GM18526 (cell line): ENCODE results near the gene MARCKS.

Experiments used
- POLR2A ChIP-seq: IDR thresholded peaks from 3 replicates; pipeline ENCODE4 v1.6.1; 2011; ENCODE audit not compliant: insufficient read length; ENCODE audit errors: extremely low read depth

Gene MARCKS

DNA sequence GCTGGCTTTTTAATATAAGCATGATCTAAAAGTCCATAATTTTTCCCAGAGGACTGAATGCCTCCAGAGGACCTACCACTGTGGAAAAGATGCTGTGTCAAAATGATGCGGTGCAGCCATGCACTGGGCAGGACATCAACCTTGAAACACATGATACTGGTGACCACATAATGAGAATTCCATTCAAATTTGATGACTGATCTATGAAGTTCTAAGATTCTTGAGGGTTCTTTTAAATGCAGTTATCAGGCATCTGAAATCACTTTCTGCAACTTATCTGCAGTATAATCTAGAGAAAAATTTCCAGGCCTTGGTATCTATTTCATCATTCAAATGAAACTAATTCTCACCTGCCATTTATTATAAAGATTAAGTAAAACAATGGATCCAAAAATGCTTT, 15.0 kb upstream of the MARCKS start:
- no peak for TF ChIP-seq POLR2A

DNA sequence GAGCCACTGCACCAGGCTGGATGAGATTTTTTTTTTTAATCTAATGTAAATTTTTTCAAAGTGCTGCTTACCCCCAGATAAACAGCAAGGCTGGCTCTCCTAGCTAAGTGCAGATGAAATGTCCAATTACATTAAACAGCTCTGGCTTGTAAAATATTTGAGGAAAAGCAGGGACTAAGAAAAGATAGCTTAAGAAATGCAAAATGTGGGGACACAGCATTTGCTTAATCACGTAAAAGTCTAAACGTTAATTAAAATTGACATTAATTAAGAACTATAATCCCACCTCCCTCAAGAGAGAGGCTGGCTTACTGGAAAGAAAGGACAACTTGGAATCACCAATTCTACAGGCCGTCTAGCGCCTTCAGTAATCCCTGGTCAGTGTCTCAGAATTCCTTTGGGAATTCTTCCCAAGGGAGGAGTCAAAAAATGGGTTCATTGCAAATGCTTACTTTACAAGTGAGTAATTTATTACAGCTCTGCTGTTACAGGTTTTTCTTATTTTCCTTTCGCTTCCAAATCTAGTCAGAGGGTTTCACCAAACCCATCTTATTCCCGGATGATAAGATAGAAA, 13.6 kb upstream of the MARCKS start:
- no peak for TF ChIP-seq POLR2A

- no peak for TF ChIP-seq POLR2A
Observed at GRCh38 chr6:113846577-113846976, 10.6 kb upstream of the MARCKS start.

- TF ChIP-seq POLR2A, result no peak
Observed at GRCh38 chr6:113847447-113847846, 9.7 kb upstream of the MARCKS start.

GRCh38 chr6:113848280-113848679, 8.9 kb upstream of the MARCKS start:
- no peak for TF ChIP-seq POLR2A

DNA sequence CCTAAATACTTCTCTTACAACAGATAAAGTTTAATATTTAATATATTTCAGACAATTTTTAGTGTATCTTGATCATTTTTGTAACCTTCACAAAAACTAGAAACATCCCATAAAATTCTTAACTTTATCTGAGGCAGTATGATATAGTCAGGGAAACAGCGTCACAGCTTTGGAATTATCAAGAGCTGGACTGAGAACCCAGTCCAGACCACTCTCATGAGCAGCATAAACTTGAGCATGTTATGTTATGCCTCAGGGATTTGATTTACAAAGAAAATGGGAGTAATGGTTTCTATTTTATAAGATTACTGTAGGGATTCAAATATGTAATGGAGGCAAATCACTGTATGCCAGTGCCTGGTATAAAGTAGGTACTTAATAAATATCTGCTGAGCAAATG, 8.3 kb upstream of the MARCKS start:
- TF ChIP-seq POLR2A, result no peak

DNA sequence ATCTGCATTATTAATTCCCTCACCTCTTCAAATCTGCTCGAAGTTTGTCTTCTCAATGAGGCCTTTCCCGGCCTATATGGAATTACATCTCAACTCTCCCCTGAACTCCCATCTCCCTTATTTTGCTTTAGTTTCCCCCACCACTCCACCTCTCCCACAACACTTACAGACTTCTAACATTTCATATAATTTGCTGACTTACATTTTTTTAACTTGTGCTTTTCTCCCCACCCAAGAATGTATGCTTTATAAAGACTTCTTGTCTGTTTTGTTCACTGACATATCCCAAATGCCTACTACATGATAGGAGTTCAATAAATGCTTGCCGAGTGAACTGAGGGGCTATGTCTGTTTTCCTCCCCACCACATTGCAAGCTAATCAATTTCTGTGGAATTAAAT, 3.9 kb upstream of the MARCKS start:
- no peak for TF ChIP-seq POLR2A

DNA sequence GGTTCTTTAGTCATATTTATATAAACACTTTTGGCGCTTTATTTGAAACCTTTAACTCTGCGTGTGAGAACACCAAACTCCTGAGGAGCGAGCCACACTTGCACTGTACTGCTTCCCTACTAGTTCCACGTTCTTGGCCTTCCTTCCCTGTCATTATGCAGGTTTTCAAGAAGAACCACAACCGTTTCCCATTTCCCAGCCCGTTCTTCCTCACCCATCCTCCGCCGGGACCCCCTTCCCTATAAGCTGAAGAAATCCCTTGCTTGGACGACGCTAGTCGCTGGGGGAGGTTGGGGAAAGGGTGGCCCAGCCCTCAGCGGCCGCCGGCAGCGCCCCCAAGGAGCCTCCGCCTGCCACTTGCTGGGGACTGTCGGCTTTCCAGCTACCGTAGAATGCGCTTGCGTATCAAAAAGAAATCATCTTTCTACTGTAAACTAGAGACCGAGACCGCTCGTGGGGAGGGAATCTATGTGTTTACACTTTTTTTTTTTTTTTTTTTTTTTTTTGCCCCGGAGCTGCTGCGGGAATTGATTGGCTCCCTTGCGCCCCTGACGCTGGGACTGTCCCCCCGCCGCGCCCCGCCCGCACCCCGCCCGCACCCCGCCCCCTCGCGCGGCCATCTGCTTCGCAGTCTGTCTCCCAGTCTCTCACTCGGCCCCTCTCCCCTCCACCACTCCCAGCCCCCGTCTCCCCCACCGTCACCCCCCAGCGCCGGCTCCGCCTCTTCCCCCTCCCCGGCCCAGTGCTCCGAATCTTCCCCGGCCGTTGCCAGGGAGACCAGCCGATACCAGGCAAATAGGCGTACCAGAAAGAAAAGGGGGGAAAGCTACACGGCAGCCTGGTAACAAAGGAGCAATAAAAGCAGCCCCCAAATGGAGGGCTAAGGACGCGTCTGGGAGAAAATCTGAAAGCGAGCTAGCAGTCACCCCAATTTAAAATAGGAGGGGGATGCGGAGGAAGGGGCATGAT, 2.3 kb upstream of the MARCKS start:
- TF ChIP-seq POLR2A, result no peak

- no peak for TF ChIP-seq POLR2A
Observed at GRCh38 chr6:113855500-113856374, 1.4 kb upstream of the MARCKS start.

- no peak for TF ChIP-seq POLR2A
Observed at GRCh38 chr6:113856375-113856624, 845 bp upstream of the MARCKS start.

DNA sequence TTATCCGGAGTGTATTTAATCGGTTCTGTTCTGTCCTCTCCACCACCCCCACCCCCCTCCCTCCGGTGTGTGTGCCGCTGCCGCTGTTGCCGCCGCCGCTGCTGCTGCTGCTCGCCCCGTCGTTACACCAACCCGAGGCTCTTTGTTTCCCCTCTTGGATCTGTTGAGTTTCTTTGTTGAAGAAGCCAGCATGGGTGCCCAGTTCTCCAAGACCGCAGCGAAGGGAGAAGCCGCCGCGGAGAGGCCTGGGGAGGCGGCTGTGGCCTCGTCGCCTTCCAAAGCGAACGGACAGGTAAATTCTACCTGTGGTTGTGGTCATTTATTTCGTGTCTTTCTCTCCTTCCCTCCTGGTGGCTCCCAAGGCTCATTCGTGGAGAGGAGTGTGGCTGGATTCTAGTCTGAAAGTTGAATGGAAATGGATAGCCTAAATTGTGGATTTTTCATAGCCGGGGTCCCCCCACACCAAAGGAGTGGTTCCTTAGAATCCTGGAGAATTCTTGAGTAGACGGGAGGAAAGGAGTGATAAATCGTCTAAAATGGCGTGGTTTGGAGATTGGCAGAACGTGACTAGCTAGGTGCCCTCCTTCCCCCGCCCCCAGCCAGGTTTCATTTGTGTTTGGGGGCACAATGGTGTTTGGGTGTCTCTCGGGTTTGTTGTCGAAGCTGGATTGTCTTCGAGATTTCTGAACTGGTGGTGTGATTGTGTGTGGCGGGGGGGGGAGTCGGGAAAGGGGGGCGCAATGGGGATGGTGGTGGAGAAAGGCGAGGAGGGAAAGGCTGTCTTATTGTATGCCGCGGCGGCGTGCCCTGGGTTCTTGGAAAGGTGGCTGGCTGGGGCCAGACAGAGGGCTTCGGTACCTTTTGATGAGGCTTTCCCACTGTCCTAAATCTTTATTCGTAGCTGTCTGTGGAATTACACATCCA, 673 bp downstream of the MARCKS start:
- TF ChIP-seq POLR2A, result no peak

DNA sequence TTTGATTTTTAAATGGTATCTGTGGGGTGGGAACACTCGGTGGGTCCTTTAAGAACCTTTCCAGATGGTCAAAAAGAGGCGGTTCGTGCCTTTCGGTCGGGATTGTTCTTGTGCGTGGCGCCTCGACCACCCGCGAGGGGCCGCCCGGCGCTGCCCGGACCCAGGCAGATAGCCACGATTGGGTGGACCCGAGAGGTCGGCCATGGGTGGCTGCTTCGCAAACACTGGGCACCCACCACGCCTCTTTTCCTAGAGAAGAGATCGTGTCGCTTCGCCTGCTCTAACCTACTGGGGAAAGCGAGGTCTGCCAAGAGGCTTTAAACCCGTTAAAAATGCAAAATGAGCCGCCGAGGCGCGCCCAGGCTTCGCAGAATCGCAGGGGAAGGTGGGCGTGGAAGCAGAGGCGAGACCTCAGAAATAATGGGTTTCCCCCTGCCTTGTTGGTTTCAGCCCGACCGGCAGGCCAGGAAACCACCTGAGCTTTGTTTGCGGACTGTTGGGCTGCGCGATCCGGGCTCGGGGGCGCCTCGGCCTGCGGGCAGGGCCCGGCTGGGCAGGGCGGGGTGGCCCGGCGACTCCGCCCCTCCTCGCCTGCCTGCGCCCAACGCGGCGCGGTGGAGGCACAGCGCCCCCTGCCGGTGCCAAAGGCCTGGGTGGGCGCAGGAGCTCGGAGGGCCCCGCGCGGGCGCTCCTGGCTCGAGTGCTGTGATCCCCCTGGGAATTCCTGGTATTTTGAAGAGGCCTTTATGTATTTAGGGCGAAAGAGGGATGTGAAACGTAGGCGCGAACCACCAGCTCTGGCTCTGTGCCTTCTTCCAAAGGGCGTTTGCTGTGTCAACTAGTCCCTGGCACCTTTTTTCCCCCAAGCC, 1.6 kb downstream of the MARCKS start:
- TF ChIP-seq POLR2A, result peak; percentile 77

- TF ChIP-seq POLR2A, result no peak
Observed at GRCh38 chr6:113859349-113860180, 2.4 kb downstream of the MARCKS start.
